GM19397 (cell line): ENCODE measurements around the gene AP1G2.
A peak's percentile ranks its signal among the peaks of the same experiment; 100 is the strongest.
"Not testable (repeated sequence)": the region's sequence is repeated elsewhere in the genome, so short reads cannot be mapped to it uniquely, and the experiment has no call there.

Experiments
- ATAC-seq: cut with Tn5 transposase; IDR thresholded peaks from one replicate; pipeline ENCODE4 v1.9.1; 2021; ENCODE audit warnings: mild to moderate bottlenecking, moderate library complexity; ENCODE audit not compliant: unreplicated experiment

Gene AP1G2

GRCh38 chr14:23567186-23568020, at the start of gene AP1G2:
AP1G2 (minus strand) TSS chr14:23567791; CDS start chr14:23567314, 477 bp downstream.
- ATAC-seq, result peak; percentile 89

GRCh38 chr14:23615856-23616255, 48.3 kb upstream of the AP1G2 start:
- no peak for ATAC-seq

GRCh38 chr14:23614395-23614828, 46.8 kb upstream of the AP1G2 start:
- no peak for ATAC-seq

- no peak for ATAC-seq
These were observed 45.9 kb upstream of the AP1G2 start for GRCh38 chr14:23613242-23614070.

- no peak for ATAC-seq
These were observed 45.2 kb upstream of the AP1G2 start for GRCh38 chr14:23612802-23613201.

GRCh38 chr14:23612354-23612732, 44.8 kb upstream of the AP1G2 start:
- no peak for ATAC-seq

- no peak for ATAC-seq
These were observed 43.3 kb upstream of the AP1G2 start for GRCh38 chr14:23610815-23611289.

GRCh38 chr14:23610090-23610814, 42.7 kb upstream of the AP1G2 start:
- no peak for ATAC-seq

GRCh38 chr14:23609411-23610089, 42.0 kb upstream of the AP1G2 start:
- not testable (repeated sequence) for ATAC-seq

- ATAC-seq, result no peak
These were observed 41.4 kb upstream of the AP1G2 start for GRCh38 chr14:23609001-23609400.

- no peak for ATAC-seq
These were observed 40.9 kb upstream of the AP1G2 start for GRCh38 chr14:23608454-23608853.

- ATAC-seq, result peak; percentile 67
These were observed 38.5 kb upstream of the AP1G2 start for GRCh38 chr14:23605931-23606585.

- no peak for ATAC-seq
These were observed 37.1 kb upstream of the AP1G2 start for GRCh38 chr14:23604675-23605170.

GRCh38 chr14:23604148-23604547, 36.6 kb upstream of the AP1G2 start:
- no peak for ATAC-seq

GRCh38 chr14:23603103-23603502, 35.5 kb upstream of the AP1G2 start:
- no peak for ATAC-seq

- no peak for ATAC-seq
These were observed 34.8 kb upstream of the AP1G2 start for GRCh38 chr14:23602181-23603095.

- ATAC-seq, result no peak
These were observed 34.2 kb upstream of the AP1G2 start for GRCh38 chr14:23601845-23602180.

GRCh38 chr14:23601424-23601823, 33.8 kb upstream of the AP1G2 start:
- ATAC-seq, result no peak

GRCh38 chr14:23600806-23601205, 33.2 kb upstream of the AP1G2 start:
- ATAC-seq, result no peak
